AG04450 (cell line): ENCODE measurements around the gene TTC34. TPM values are rescaled to one million over a fixed set of nuclear protein-coding genes. Genes with fewer than 3 reads are reported as not detected.

ENCODE experiments used
- CTCF ChIA-PET: fragments of 300-600, 350-600 bp; formaldehyde crosslinking; extraction: SDS; loops from one replicate; lab custom pipeline; 2022; ENCODE audit warnings: antibody characterized with exemption, inconsistent platforms; lab: Charles Lee
- POLR2A ChIA-PET: fragments of 350-600 bp; formaldehyde crosslinking; extraction: SDS; loops from one replicate; lab custom pipeline; 2021; ENCODE audit warnings: antibody characterized with exemption, inconsistent platforms; lab: Yijun Ruan, JAX
- DNase-seq: peaks from one replicate; pipeline ENCODE4 v3.0.0-alpha.2; 2011; ENCODE audit warnings: low read depth, low spot score
- H3K27ac ChIP-seq: one replicate; pipeline ENCODE4 v1.5.1; 2012; ENCODE audit warnings: low read depth, low read length, control low read depth
- H3K27me3 ChIP-seq: one replicate; pipeline ENCODE4 v1.6.0; 2012; ENCODE audit warnings: low read length; ENCODE audit not compliant: control insufficient read depth, insufficient read depth
- H3K4me3 ChIP-seq: 2 replicates; pipeline ENCODE4 v1.5.1; 2011; ENCODE audit warnings: mild to moderate bottlenecking, low read depth, low read length, control low read depth
- H3K9me3 ChIP-seq: 2 replicates; pipeline ENCODE4 v1.5.1; 2012; ENCODE audit warnings: low read length; ENCODE audit not compliant: control insufficient read depth, insufficient read depth
- polyA plus RNA-seq: library from polyadenylated mRNA; depleted of rRNA; stranded (reverse); fragments of >200 nt; gene quantifications from 2 replicates; pipeline ENCODE4 v1.2.3, GENCODE V29; 2011
- TF ChIP-seq, protein P1 (sequence below): IDR thresholded peaks from 2 replicates; pipeline ENCODE4 v1.5.1; 2011; ENCODE audit warnings: low read depth, low read length, control low read depth, inconsistent platforms

TTC34 gene
- polyA plus RNA-seq, 1 experiment, result 0.06 TPM

DNA sequence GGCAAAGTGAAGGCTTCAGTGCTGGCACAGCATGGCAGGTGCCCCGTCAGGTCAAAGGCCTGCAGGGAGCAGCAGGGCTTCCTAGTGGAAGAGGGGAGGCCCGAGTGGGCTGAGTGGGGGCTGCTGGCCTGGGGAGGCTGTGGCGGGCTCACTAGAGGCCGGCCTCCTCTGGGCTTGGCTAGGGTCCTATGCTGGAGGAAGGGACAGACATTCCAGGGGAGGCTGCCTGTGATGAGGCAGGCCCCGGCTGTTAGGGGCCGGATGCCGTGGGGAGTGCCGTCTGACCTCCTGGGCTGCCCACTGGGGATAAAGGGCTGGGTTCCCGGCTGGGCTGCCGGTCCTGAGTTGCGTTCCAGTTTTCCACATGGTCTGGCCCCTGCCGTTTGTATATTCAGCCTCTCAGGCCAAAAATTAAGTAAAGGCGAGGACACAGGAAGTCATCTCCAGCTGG is 193.8 kb downstream of the TTC34 start:
- no peak for DNase-seq
- POLR2A ChIA-PET, result no interaction called here
- Histone ChIP-seq H3K27ac (no peak overlapping the region), H3K9me3 (peaks cover 6% of the 10 kb centered on the region; the same call in 1 of the 2 replicates), H3K4me3 (no peak overlapping the region), H3K27me3 (peaks cover 15% of the 10 kb centered on the region)
- CTCF ChIA-PET, result no interaction called here
- TF ChIP-seq, protein P1, sequence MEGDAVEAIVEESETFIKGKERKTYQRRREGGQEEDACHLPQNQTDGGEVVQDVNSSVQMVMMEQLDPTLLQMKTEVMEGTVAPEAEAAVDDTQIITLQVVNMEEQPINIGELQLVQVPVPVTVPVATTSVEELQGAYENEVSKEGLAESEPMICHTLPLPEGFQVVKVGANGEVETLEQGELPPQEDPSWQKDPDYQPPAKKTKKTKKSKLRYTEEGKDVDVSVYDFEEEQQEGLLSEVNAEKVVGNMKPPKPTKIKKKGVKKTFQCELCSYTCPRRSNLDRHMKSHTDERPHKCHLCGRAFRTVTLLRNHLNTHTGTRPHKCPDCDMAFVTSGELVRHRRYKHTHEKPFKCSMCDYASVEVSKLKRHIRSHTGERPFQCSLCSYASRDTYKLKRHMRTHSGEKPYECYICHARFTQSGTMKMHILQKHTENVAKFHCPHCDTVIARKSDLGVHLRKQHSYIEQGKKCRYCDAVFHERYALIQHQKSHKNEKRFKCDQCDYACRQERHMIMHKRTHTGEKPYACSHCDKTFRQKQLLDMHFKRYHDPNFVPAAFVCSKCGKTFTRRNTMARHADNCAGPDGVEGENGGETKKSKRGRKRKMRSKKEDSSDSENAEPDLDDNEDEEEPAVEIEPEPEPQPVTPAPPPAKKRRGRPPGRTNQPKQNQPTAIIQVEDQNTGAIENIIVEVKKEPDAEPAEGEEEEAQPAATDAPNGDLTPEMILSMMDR, result no peak

DNA sequence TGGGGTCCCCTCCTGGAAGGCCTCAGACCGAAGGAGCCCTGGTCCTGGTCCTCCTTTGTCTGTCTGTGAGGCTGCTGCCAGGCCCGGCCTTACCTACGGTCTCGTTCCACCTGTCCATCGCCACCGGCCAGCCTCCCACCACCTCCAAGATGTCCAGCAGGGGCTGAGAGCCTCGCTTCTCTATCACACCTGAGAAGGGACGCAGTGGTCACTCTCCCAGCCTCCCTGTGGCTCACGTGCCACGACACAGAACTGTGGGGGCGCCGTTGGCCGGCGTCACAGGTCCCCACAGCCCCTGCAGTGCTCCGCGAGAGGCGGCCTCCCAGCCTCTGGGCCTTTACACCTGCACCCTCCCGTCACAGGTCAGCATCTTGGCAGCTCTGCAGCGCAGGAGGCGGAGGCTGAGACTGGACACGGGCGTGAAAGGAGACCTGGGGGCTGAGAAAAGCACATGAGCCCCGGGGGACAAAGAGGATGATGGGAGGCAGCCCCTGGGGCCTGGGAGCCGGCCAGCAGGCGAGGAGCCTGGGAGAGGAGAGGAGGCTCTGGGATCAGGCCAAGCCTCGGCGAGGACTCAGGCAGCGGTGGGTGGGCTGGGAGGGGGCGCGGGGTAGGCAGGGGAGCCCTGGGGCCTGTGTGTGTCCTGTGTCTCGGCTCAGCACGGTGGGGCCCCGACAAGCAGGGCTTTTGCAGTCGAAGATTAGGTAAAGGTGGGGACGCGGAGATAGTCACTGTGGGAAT is 194.4 kb downstream of the TTC34 start:
- TF ChIP-seq, protein P1, result no peak
- CTCF ChIA-PET, result no interaction called here
- Histone ChIP-seq H3K27ac (no peak overlapping the region), H3K27me3 (peaks cover 15% of the 10 kb centered on the region), H3K9me3 (peaks cover 6% of the 10 kb centered on the region; the same call in 1 of the 2 replicates), H3K4me3 (no peak overlapping the region)
- POLR2A ChIA-PET, result no interaction called here
- DNase-seq, result no peak

DNA sequence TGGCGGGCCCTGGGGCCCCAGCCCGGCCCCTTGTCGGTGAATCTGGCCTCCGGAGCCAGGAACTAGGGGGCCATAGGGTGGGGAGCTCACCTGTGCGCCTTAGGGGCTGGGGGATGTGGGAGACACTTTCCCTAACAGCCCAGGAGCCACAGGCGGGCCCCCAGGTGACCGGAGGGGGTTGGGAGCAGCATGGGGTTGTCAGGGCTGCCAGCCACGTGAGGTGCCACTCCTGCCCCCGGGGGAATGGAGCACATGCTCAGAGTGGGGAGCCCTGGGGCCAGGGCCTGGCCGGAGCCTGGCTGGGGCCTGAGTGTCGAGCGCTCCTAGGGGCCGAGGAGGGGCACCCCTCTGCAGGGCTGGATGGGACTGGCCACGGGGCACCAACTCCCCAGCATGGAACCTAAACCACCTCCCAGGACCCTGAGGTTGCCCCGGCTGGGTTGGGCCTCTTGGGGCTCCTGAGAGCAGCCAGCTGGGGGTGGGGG is 195.1 kb downstream of the TTC34 start:
- Histone ChIP-seq H3K4me3 (no peak overlapping the region), H3K27me3 (peaks cover 15% of the 10 kb centered on the region), H3K27ac (no peak overlapping the region), H3K9me3 (peaks cover 6% of the 10 kb centered on the region; the same call in 1 of the 2 replicates)
- ChIA-PET CTCF (no interaction called here), POLR2A (no interaction called here)
- TF ChIP-seq, protein P1, result no peak
- no peak for DNase-seq

DNA sequence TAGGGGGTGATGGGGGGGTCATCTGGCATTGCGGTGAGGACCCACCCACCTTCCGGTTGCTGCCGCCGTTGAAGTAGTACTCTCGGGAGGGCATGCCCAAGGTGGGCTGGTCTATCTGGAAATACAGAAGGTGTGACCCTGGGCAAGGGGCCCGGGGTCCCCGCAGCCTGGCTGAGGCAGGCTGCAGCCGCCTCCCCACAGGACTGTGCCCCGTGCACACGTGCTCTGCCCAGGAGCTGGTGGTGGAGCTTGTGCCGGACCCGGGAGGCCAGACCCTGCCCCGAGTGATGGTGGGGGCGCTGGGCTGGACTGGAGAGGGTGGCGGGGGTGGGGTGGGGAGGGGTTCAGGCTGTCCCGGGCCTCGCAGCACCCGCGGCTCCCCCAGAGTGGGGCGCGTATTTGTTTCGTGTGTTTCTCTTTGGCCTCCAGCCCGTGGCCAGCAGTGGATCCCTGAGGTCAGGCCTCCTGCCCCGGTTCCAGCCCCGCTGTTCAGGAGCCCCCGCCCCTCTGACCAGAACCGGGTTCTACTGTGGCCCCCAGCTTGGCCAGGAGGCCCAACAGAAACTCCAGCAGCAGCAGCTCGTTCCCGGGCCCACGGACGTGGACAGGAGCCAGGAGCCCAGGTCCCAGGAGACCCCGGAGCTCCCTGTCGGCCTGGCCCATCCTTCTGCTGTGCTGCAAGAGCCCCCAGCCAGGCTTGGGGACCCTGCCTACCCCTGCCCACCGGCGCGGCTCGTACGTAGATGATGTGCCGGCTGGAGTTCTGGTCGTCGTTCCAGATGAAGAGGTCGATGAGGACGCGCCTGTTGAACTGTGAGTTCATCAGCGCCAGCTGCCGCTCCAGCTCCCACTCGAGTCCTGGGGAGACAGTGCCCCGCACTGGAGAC is 195.7 kb downstream of the TTC34 start:
- DNase-seq, result no peak
- ChIA-PET POLR2A (no interaction called here), CTCF (no interaction called here)
- TF ChIP-seq, protein P1, result no peak
- Histone ChIP-seq H3K9me3 (peaks cover 6% of the 10 kb centered on the region; the same call in 1 of the 2 replicates), H3K27ac (no peak overlapping the region), H3K4me3 (no peak overlapping the region), H3K27me3 (peaks cover 15% of the 10 kb centered on the region)
